Gastroesophageal sphincter (tissue), 4 donors: ENCODE measurements around the gene DNAJC2. TPM values are rescaled to one million over a fixed set of nuclear protein-coding genes. Genes with fewer than 3 reads are reported as not detected.

Experiments used
- ATAC-seq: fragments of 150-250 bp; one replicate; pipeline ENCODE4 v1.9.1; 2016; ENCODE audit warnings: mild to moderate bottlenecking, moderate library complexity
- H3K27ac ChIP-seq, 4 donors: fragments of 200-600 bp; sonication (generic) in 3 of 4; 1 replicate in 3 of 4; 2 replicates in 1 of 4; pipeline ENCODE4 v1.5.1; 2016 to 2019
- H3K27me3 ChIP-seq: fragments of 200-600 bp; sonication (generic); one replicate; pipeline ENCODE4 v1.5.1; 2019
- H3K36me3 ChIP-seq, 2 donors: fragments of 200-600 bp; sonication (generic); one replicate each; pipeline ENCODE4 v1.5.1; 2019; ENCODE audit warnings: control low read depth in 1 of 2
- H3K4me1 ChIP-seq, 3 donors: fragments of 200-600 bp; sonication (generic); 1 replicate in 2 of 3; 2 replicates in 1 of 3; pipeline ENCODE4 v1.5.1; 2016 to 2019; ENCODE audit warnings: control low read depth in 2 of 3
- H3K4me3 ChIP-seq, 2 donors: fragments of 200-600 bp; sonication (generic); one replicate each; pipeline ENCODE4 v1.5.1; 2019; ENCODE audit warnings: mild to moderate bottlenecking in 1 of 2, moderate library complexity in 1 of 2
- H3K9me3 ChIP-seq, 3 donors: fragments of 200-600 bp; sonication (generic); one replicate each; pipeline ENCODE4 v1.5.1; 2017 to 2019; ENCODE audit warnings: control low read depth in 2 of 3
- EP300 ChIP-seq: sonication (generic); formaldehyde crosslinking; IDR thresholded peaks from one replicate; pipeline ENCODE4 v1.6.1; 2017; ENCODE audit warnings: antibody characterized with exemption, mild to moderate bottlenecking
- POLR2A ChIP-seq, 2 donors: fragments of 450-650 bp; IDR thresholded peaks; one replicate each; pipeline ENCODE4 v1.6.1; 2017; ENCODE audit warnings: antibody characterized with exemption in 2 of 2, mild to moderate bottlenecking in 2 of 2, moderate library complexity in 1 of 2
- POLR2AphosphoS5 ChIP-seq: sonication (generic); formaldehyde crosslinking; IDR thresholded peaks from one replicate; pipeline ENCODE4 v1.6.1; 2017; ENCODE audit warnings: antibody characterized with exemption
- WGBS, 2 donors: methylation state at CpG; one replicate each; pipeline ENCODE4 v1.1.5; 2018; ENCODE audit warnings: low coverage in 1 of 2; 5-methylcytosine and 5-hydroxymethylcytosine counted together
- total RNA-seq, 4 donors: library from RNA; depleted of rRNA; stranded (reverse); fragments of >200 nt; gene quantifications; one replicate each; pipeline ENCODE4 v1.1.0, GENCODE V29; 2016
- TF ChIP-seq, protein P1 (sequence below), 4 experiments: fragments of 200-600 bp in 2 of 4; fragments of 450-650 bp in 2 of 4; sonication (generic) in 1 of 4; IDR thresholded peaks; one replicate each; pipeline ENCODE4 v1.5.1; 2017 to 2019; ENCODE audit warnings: antibody characterized with exemption in 4 of 4, mild to moderate bottlenecking in 2 of 4, moderate library complexity in 2 of 4

Gene DNAJC2
- total RNA-seq, 4 donors from 2014 or later, result 8.4 to 15.6 (median 12.7) TPM

DNA sequence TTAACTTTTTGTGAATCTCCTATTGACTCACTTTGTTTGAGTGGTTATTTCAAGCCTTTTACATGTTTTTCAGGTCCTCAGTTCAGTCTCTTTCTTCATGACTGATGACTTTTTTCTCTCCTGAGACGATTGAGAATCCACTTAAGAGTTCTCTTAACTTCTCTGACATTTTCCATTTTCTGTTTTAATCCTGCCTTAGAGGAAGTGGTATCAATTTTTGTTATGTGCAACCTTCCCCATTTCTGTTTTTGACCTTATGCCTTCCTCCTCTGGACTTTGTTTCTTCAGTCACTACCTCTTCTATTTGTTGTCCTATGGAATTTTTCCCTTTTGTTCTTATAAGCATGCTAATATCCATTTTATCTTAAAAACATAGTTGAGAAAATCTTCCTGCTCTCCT lies 5.2 kb upstream of the DNAJC2 start:
- Histone ChIP-seq H3K4me3 (no peak overlapping the region), H3K4me1 (peaks cover 5 to 64% (median 16%) of the 10 kb centered on the region in 3 donors)
- 56 to 67% methylated on average over 1 of the region's 1 CpG for WGBS, 2 donors

DNA sequence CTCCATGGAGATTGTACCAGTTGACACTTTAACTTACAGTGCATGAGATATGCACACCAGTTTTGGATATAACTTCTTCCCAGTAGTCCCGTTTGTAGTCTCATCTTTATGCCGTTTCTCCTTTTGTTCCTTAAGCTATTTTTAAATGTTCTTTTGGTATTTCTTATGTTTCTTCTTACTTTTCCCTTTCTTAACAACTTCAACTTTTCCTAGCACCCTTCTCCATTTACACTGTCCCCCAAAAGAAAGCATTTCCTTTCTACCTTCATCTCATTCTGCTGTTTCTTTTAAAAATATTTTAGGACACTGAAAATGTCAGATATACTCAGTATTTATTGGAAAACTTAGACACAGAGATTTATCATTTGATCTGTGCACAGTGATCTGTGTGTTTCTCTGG lies 4.4 kb upstream of the DNAJC2 start:
- Histone ChIP-seq H3K27ac (no peak overlapping the region), H3K27me3 (no peaks in the 10 kb centered on the region), H3K36me3 (peaks cover 0 to 14% of the 10 kb centered on the region in 2 donors), H3K9me3 (no peaks in the 10 kb centered on the region), H3K4me3 (peak overlapping the region in 1 of 2 donors; percentile 77), H3K4me1 (peaks cover 5 to 65% (median 16%) of the 10 kb centered on the region in 3 donors)
- no peak for ATAC-seq
- TF ChIP-seq, protein P1, sequence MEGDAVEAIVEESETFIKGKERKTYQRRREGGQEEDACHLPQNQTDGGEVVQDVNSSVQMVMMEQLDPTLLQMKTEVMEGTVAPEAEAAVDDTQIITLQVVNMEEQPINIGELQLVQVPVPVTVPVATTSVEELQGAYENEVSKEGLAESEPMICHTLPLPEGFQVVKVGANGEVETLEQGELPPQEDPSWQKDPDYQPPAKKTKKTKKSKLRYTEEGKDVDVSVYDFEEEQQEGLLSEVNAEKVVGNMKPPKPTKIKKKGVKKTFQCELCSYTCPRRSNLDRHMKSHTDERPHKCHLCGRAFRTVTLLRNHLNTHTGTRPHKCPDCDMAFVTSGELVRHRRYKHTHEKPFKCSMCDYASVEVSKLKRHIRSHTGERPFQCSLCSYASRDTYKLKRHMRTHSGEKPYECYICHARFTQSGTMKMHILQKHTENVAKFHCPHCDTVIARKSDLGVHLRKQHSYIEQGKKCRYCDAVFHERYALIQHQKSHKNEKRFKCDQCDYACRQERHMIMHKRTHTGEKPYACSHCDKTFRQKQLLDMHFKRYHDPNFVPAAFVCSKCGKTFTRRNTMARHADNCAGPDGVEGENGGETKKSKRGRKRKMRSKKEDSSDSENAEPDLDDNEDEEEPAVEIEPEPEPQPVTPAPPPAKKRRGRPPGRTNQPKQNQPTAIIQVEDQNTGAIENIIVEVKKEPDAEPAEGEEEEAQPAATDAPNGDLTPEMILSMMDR (IDR thresholded peaks at IDR 0.05), result no peak
- TF ChIP-seq EP300, result no peak
- no peak for TF ChIP-seq POLR2AphosphoS5
- no peak for TF ChIP-seq POLR2A (IDR thresholded peaks at IDR 0.05)
- 52 to 56% methylated on average over 2 of the region's 2 CpGs for WGBS, 2 donors

More for the DNA sequence above, 5.2 kb upstream of the DNAJC2 start:
- no peaks in the 10 kb centered on the region for H3K9me3 ChIP-seq
- peaks cover 4 to 21% of the 10 kb centered on the region in 2 donors for H3K36me3 ChIP-seq
- H3K27ac ChIP-seq, result no peak overlapping the region
- TF ChIP-seq POLR2AphosphoS5, result no peak
- TF ChIP-seq, protein P1 (IDR thresholded peaks at IDR 0.05), result no peak
- no peak for TF ChIP-seq EP300
- TF ChIP-seq POLR2A (IDR thresholded peaks at IDR 0.05), result no peak
- H3K27me3 ChIP-seq, result no peaks in the 10 kb centered on the region
- no peak for ATAC-seq

DNA sequence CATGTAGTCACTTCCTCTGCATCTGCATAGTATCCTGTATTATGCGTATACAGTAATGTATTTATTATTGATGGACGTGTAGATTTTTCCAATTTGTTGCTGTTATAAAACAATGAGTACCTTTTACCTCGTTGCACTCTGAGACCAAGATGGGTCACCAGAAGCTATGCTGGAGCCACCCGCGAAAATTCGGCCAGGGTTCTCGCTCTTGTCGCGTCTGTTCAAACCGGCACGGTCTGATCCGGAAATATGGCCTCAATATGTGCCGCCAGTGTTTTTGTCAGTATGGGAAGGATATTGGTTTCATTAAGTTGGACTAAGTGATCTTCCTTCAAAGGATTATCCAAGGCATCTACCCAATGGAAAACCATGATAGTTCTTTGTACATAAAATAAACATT lies 3.9 kb upstream of the DNAJC2 start:
- H3K36me3 ChIP-seq, result peaks cover 0 to 12% of the 10 kb centered on the region in 2 donors
- no peaks in the 10 kb centered on the region for H3K27me3 ChIP-seq
- TF ChIP-seq EP300 (no peak), POLR2AphosphoS5 (no peak)
- H3K4me1 ChIP-seq, result peaks cover 7 to 69% (median 18%) of the 10 kb centered on the region in 3 donors
- WGBS, 2 donors, result 13 to 28% methylated on average over 12 to 13 of the region's 13 CpGs
- H3K4me3 ChIP-seq, result peak overlapping the region; percentile 77 to 100
- no peak for ATAC-seq
- H3K9me3 ChIP-seq, result no peaks in the 10 kb centered on the region
- peak overlapping the region in 2 of 4 donors; percentile 90 to 92 for H3K27ac ChIP-seq

DNA sequence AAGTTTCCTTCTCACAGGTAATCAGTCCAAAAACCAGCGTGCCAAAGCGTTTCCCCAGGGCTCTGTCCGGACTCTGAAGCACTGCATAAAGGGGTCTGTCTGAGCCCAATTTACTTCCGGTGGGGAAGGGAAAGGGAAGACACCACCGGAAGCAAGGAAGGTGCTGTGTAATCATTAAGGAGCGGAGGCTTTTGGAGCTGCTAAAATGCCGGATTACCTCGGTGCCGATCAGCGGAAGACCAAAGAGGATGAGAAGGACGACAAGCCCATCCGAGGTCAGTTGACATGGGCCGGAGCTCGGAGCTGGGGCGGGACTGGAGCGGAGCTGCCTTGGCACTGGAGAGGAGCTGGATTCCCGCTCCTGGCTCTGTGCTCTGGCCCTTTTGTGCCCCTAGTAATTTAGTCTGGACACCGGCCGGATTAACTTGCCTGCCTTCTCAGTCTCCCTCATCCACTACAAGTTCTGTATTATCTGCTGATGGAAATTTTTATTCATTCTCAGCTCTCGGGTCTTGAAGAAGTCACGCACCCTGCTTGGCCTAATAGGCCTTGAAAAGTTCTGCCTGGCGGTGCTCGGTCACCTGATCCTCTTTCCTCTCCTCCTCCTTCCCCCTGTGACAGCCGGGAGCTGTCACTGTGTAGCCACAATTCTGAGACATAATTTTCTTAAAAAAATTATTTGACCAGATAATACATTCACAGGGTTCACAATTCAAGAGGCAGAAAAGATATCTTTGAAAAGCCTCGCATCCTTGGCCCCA lies 3.1 kb upstream of the DNAJC2 start, which contains the start of gene PSMC2:
Gene PSMC2 (plus strand): TSS at position 137 of the 761 bp plus-strand sequence. CDS start 69 bp downstream, at position 206.
- Histone ChIP-seq H3K9me3 (no peaks in the 10 kb centered on the region), H3K4me1 (peaks cover 9 to 69% (median 23%) of the 10 kb centered on the region in 3 donors), H3K27me3 (no peaks in the 10 kb centered on the region), H3K27ac (peak within 1 kb of the TSS; percentile 90 to 100 (median 94)), H3K4me3 (peak within 1 kb of the TSS; percentile 77 to 100), H3K36me3 (peaks cover 0 to 4% of the 10 kb centered on the region in 2 donors)
- WGBS, 2 donors, result 0 to 1% methylated on average over 6 to 21 of the region's 25 CpGs
- TF ChIP-seq POLR2AphosphoS5 (peak; percentile 67), EP300 (no peak)
- ATAC-seq, result peak; percentile 87

DNA sequence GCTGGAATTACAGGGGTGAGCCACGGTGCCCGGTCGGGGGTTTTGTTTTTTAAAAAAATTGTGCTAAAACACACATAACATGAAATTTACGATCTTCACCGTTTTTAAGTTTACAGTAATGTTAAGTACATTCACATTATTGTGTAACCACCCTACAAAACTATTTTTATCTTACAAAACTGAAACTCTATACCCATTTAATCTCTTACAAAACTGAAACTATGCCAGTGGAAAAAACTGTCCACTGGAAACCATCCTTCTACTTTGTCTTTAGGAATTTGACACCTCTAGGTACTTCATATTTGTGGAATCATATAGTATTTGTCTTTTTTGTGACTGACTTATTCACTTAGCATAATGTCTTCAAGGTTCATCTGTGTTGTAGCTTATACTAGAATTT lies 1.8 kb upstream of the DNAJC2 start:
- Histone ChIP-seq H3K27me3 (no peaks in the 10 kb centered on the region), H3K9me3 (no peaks in the 10 kb centered on the region), H3K36me3 (peaks cover 0 to 7% of the 10 kb centered on the region in 2 donors), H3K4me3 (no peak overlapping the region), H3K4me1 (peaks cover 8 to 69% (median 23%) of the 10 kb centered on the region in 3 donors), H3K27ac (no peak overlapping the region)
- TF ChIP-seq, protein P1 (IDR thresholded peaks at IDR 0.05), result no peak
- TF ChIP-seq POLR2AphosphoS5, result no peak
- no peak for ATAC-seq
- 79 to 89% methylated on average over 5 of the region's 5 CpGs for WGBS, 2 donors
